ENCODE data around the gene DRG2. TPM values are rescaled to one million over a fixed set of nuclear protein-coding genes. Genes with fewer than 3 reads are reported as not detected.
A peak's percentile ranks its signal among the peaks of the same experiment; 100 is the strongest.

The DRG2 gene
- total and polyA plus RNA-seq, 9 of the 15 experiments (the other 6 are each of a cell fraction or from before 2014, with no cell fraction given) = 6.6 to 36.7 (median 26.1) TPM

DNA sequence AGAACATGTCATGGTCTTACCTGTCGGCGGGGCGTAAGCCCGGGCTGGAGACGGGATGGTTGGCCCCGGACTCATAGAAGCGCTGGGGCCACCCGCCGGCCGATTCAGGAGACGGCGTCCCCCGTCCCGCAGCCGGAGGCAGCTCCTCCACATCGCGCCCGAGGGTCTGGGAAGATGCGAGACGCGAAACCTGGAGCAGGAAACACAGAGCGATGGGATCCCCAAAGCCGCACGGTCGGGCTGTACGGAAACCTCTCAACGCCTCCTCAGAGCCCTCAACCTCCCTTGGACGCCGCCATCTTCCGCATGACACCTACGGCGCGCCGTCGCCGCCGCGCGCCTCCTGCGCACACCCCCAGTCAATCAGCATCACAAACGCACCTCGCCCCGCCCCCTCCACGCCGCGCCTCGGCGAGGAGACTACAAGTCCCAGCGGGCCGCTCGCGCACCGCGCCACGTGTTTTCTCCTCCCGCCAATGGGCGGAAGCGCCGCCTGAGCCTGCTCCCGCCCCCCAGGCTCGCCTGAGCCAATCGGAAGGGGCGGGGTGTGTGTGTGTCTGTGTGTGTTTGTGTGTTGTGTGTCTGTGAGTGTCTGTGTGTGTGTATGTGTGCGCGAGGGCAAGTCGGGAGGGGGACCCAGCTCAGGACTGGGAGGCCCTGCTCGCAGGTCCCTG lies 48.8 kb upstream of the DRG2 start, which contains the start of the genes ATPAF2 and GID4 (continued):
- TF ChIP-seq, protein P1, sequence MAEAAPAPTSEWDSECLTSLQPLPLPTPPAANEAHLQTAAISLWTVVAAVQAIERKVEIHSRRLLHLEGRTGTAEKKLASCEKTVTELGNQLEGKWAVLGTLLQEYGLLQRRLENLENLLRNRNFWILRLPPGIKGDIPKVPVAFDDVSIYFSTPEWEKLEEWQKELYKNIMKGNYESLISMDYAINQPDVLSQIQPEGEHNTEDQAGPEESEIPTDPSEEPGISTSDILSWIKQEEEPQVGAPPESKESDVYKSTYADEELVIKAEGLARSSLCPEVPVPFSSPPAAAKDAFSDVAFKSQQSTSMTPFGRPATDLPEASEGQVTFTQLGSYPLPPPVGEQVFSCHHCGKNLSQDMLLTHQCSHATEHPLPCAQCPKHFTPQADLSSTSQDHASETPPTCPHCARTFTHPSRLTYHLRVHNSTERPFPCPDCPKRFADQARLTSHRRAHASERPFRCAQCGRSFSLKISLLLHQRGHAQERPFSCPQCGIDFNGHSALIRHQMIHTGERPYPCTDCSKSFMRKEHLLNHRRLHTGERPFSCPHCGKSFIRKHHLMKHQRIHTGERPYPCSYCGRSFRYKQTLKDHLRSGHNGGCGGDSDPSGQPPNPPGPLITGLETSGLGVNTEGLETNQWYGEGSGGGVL (CRISPR knock-in tag; IDR thresholded peaks at IDR 0.05) = no peak
- TF ChIP-seq MCM3 (IDR thresholded peaks at IDR 0.05) = no peak
- no peak for TF ChIP-seq HDAC8 (tag; IDR thresholded peaks at IDR 0.05)
- TF ChIP-seq C11orf30 (IDR thresholded peaks at IDR 0.05; ENCODE audit: low read depth) = peak; percentile 98
- TF ChIP-seq, protein P2, sequence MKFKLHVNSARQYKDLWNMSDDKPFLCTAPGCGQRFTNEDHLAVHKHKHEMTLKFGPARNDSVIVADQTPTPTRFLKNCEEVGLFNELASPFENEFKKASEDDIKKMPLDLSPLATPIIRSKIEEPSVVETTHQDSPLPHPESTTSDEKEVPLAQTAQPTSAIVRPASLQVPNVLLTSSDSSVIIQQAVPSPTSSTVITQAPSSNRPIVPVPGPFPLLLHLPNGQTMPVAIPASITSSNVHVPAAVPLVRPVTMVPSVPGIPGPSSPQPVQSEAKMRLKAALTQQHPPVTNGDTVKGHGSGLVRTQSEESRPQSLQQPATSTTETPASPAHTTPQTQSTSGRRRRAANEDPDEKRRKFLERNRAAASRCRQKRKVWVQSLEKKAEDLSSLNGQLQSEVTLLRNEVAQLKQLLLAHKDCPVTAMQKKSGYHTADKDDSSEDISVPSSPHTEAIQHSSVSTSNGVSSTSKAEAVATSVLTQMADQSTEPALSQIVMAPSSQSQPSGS (CRISPR knock-in tag; IDR thresholded peaks at IDR 0.05) = no peak
- TF ChIP-seq ZNF780A (CRISPR knock-in tag; IDR thresholded peaks at IDR 0.05) = no peak
- TF ChIP-seq, protein P3, sequence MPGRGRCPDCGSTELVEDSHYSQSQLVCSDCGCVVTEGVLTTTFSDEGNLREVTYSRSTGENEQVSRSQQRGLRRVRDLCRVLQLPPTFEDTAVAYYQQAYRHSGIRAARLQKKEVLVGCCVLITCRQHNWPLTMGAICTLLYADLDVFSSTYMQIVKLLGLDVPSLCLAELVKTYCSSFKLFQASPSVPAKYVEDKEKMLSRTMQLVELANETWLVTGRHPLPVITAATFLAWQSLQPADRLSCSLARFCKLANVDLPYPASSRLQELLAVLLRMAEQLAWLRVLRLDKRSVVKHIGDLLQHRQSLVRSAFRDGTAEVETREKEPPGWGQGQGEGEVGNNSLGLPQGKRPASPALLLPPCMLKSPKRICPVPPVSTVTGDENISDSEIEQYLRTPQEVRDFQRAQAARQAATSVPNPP (IDR thresholded peaks at IDR 0.05; ENCODE audit: borderline replicate concordance, insufficient read depth, insufficient read length) = no peak
- TF ChIP-seq NFIC (IDR thresholded peaks at IDR 0.05) = no peak
- no peak for TF ChIP-seq ZBTB7A (IDR thresholded peaks at IDR 0.05; ENCODE audit: borderline replicate concordance, control insufficient read depth, low read depth, low read length)
- TF ChIP-seq PCBP2 (IDR thresholded peaks at IDR 0.05; ENCODE audit: low read depth, low read length, poor library complexity, severe bottlenecking) = no peak
- TF ChIP-seq HCFC1 (IDR thresholded peaks at IDR 0.05; ENCODE audit: low read depth, low read length) = peak; percentile 97
- no peak for TF ChIP-seq NFATC3 (IDR thresholded peaks at IDR 0.05)
- TF ChIP-seq NFRKB (IDR thresholded peaks at IDR 0.05; ENCODE audit: low read depth) = no peak
- TF ChIP-seq EHMT2 (IDR thresholded peaks at IDR 0.05) = peak; percentile 75; the same call in 1 of the 2 replicates
- TF ChIP-seq, protein P4, sequence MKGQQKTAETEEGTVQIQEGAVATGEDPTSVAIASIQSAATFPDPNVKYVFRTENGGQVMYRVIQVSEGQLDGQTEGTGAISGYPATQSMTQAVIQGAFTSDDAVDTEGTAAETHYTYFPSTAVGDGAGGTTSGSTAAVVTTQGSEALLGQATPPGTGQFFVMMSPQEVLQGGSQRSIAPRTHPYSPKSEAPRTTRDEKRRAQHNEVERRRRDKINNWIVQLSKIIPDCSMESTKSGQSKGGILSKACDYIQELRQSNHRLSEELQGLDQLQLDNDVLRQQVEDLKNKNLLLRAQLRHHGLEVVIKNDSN (CRISPR knock-in tag; IDR thresholded peaks at IDR 0.05) = peak; percentile 99
- TF ChIP-seq PHB (CRISPR knock-in tag; IDR thresholded peaks at IDR 0.05) = no peak
- TF ChIP-seq KLF6 (CRISPR knock-in tag; IDR thresholded peaks at IDR 0.05; ENCODE audit: borderline replicate concordance) = no peak
- TF ChIP-seq PTRF (tag; IDR thresholded peaks at IDR 0.05) = no peak
- TF ChIP-seq GTF2E2 (tag; IDR thresholded peaks at IDR 0.05) = no peak
- no peak for TF ChIP-seq SRSF3 (IDR thresholded peaks at IDR 0.05; ENCODE audit: insufficient read depth, low read length)
- no peak for TF ChIP-seq HDAC6 (IDR thresholded peaks at IDR 0.05; ENCODE audit: low read depth, low read length)
- TF ChIP-seq TAF15 (IDR thresholded peaks at IDR 0.05; ENCODE audit: low read depth, low read length) = no peak
